SU-DHL-6 (cell line): ENCODE results near the gene NACC2.

ENCODE experiments used
- CTCF ChIP-seq: fragments of 200-600 bp; sonication (generic); IDR thresholded peaks from one replicate; pipeline ENCODE4 v1.5.1; 2017; ENCODE audit warnings: antibody characterized with exemption, mild to moderate bottlenecking, low read length, moderate library complexity; ENCODE audit not compliant: insufficient read depth, poor library complexity, severe bottlenecking
- EZH2phosphoT487 ChIP-seq: fragments of 200-600 bp; sonication (generic), shearing (Covaris generic); conservative IDR thresholded peaks from 2 replicates; pipeline ENCODE4 v1.6.1; 2018; ENCODE audit warnings: mild to moderate bottlenecking, antibody characterized with exemption, low read length, moderate library complexity, mixed read lengths

- no peak for TF ChIP-seq CTCF
- no peak for TF ChIP-seq EZH2phosphoT487
Measured at GRCh38 chr9:136120438-136120844, 25.4 kb upstream of the NACC2 start.
